ENCODE measurements around the gene MSI2. TPM values are rescaled to one million over a fixed set of nuclear protein-coding genes. Genes with fewer than 3 reads are reported as not detected.

MSI2 gene
- total RNA-seq, 1 donor from 2014 or later, result 22.8 TPM

DNA sequence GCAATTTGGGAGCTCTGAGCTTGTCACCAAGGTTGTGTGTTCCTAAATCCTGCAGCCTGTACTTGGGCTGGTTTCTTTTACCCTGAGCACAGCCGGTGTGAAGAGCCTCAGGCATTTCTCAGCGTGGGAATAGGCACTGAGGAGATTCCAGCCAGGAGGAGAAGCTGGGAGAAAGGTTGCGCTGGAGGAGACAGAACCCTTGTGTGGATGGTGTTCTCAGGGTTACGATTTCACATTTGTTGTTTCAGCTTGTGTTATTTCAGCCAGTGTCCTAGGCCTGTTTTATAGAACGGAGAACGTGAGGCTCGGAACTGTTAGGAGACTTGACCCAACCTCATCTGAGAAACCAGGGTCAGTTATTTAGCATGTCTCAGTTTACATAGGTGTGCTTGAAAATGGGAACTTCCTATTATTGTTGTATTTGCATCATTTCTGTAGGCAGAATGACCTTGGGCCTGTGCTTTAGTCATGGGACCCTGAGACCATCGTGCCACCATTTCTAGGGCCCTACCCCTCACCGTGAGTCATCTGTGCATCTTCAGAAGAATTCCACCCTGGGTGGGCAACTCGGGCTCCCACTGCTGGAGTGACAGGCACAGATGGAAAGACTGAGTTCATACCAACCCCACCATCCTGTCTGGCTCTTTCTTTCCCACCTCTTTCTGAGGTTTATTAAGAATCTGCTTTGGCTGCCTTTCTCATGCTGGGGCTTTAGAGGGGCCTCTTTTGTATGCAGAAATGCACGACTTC is 134.9 kb downstream of the MSI2 start:
- no peak for DNase-seq (ENCODE audit: low read depth, low spot score)

DNA sequence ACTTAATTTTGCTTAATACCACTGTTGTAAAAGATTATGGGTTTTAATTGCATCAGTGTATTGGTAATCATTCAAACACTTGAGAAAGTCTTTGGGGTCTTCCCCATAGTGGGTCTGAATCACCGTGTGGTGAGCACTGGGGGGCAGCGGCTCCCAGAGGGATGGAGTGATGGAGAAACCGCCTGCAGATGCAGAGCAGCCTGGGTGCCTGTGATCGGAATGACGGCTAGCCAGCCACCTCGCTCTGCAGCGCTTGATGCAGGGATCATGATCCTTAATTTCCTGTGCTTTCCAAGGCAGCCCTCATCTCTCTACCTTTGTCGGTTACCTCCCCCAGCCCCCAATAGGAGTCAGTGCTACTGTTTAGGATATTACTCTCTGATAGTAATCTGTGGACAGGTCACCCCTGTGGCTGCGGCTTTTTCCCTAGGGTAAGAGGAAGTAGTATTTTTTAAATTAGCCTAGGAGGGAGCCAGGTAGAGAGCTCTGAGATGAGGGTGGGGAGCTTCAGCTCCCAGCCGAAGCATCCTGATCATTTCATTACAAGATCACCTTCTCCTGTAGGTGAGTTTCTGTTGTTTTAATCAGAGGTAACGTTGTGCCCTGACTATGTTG is 135.6 kb downstream of the MSI2 start:
- no peak for DNase-seq (ENCODE audit: low read depth, low spot score)

DNA sequence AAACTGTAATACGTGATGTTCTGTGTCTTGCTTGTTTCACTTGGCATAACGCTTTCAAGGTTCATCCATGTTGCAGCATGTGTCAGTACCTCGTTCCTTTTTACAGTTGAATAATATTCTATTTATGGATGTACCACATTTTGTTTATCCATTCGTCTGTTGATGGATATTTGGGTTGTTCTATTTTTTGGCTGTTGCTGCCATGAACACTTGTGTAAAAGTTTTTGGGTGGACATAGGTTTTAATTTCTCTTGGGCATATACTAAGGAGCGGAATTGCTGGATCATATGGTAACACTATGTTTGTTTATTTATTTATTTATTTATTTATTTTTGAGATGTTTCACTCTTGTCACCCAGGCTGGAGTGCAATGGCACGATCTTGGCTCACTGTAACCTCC is 137.0 kb downstream of the MSI2 start:
- DNase-seq (ENCODE audit: low read depth, low spot score), result no peak

DNA sequence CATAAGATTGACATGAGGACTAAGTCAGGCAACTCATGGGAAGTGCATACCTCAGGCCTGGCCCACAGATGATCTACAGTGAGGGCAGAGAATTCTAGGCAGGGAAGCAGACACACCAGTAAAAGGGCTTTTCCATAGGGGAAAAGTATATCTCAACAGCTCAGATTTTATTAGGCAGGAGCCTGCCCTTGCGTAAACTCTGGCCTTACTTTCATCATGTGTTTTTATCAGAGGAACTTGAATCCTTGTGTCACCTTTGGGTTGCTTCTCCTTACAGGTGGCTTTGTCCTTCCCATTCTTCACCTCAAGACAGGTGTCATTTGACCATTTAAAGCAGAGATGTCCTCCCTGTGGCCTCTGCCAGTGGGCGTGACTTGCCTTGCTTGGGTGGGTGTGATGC is 138.1 kb downstream of the MSI2 start:
- DNase-seq (ENCODE audit: low read depth, low spot score), result no peak

DNA sequence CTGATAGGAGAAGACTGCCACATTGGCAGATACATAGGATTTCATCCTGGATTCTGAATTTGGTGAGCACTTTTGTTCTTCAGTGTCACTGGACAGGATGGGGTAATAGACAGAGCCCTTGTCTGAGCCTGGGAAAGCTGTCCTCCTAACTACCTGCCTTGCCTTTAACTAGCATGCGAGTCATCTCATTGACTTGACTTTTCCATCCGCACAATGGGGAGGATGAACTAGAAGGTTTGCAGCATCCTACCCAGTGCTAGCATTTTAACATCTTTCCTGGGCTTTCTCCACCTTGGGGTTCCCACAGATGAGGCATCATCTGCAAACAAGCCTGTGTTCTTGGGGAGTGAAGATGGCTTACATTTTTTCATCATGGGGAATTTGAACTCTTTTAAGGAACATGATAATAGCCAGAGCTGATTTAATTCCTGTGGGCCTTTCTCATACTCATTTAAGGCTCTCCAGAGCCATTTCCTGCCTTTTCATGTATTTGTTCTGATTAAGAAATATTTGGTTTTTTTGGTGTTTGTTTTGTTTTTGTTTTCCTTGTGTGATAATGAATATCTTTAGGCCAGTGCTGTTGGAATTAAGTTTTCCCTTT is 139.5 kb downstream of the MSI2 start:
- no peak for DNase-seq (ENCODE audit: low read depth, low spot score)

DNA sequence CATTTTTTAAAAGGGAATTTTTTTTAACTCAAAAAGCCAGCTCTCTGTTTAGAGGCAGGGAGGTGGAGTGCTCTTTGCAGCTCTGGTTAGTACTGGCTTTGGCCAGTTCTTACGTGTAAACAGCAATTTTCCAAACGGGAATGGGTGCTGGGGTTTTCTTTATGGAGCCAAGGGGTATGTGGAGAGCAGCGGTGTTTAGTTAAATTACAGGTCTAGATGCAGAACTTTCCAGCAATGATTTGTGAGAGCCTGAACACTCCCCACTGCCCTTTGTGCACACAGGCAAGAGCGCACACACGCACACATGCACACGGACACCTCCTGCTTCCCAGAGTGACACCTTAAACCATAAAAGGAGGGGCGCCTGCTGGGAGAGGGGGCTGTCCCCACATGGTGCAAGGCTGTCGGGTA is 140.2 kb downstream of the MSI2 start:
- no peak for DNase-seq (ENCODE audit: low read depth, low spot score)

DNA sequence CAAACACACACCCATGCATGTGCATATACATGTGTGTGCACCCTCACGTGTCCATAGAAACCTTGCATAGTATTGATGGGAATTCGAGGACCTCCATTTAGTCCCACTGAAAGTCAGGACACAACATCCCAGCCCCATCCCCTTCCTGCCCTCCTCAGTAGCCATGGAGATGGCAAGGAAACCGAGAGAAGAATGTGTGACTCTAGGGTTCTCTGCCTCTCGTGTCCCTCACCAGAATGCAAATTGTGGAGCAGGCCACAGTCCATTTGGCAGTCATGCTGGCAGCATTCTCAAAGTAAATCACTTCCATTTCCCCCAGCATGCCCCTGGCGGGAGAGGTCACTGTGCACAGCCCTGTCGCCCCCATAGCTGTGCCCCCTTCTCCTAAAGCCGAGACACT is 141.1 kb downstream of the MSI2 start:
- DNase-seq (ENCODE audit: low read depth, low spot score), result no peak

DNA sequence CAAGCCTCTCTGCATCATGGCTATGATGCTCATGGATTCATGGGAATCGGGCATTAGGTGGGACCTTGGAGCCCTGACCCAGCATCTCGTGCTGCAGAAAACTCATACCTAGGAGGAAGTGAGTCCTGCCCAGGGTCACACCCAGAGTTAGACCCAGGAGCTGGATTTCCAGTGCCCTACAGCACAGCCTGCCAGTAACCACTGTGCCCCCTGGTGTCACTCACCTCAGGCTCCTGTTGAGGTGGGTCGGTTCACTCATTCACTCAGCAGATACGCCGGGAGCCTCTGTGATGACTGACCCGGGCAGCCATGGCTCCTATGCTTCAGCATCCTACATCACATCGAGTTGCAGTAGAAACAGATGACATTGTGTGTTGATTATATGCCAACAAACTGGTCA is 143.4 kb downstream of the MSI2 start:
- no peak for DNase-seq (ENCODE audit: low read depth, low spot score)

DNA sequence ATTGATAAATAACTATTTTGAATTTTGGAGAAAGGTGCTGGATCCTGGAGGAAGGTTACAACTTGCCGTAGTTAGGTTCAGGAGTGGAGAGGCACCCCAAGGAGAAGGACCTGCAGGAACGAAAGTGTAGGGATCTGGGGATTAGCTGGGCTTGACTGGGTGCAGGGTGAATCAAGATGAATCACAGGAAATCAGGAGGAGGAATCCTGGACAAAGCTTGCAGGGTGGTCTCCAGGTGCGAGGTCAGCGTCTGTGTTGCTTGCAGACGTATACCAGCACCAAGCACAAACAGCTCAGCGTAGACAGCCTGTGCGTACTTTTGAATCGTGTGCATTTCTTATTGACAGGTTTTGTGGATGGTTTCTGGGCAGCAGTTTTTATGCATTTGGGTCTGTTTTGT is 144.3 kb downstream of the MSI2 start:
- no peak for DNase-seq (ENCODE audit: low read depth, low spot score)

DNA sequence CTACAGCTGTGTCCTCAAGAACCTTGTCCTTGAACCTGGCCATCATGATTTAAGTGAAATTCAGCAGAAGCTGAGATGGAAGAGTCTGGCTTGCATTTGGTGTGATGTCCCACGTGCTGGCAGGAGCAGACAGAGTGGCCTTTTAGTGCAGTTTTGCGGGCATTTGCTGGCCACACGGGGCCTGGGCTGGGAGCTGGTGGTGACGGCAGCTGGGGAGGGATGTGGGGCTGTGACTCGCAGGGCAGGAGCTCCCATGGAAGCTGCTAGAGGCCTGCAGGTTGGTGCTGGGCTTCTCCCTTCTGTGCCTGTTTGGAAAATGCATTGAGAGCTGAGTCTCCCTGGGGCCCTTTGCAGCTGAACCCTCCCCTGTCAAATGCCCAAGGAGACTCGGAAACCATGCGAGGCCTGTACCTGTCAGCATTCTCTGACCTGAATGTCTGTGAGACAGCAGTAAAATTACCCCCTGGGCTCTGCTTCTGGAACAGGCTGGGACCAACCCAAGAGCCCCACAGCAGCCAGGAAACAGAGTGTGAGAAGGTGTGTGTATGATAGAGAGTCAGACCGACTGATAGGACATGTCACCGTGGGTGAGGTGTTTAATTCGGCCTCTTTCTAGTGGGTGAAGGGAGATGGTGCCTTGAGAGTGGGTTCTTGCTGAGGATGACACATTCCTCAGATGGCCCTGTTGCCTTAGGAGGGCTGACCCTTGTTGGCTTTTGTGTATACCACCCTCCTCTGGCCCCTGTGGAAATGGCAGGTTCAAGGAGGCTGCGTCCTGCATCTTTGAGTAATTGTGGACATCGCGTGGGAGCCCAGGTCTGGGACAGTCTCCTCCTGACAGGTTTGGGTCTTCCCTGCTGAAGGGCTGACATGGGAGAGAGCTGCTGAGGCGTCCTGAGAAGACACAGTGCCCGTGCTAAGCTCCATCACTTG is 145.5 kb downstream of the MSI2 start:
- DNase-seq (ENCODE audit: low read depth, low spot score), result no peak

DNA sequence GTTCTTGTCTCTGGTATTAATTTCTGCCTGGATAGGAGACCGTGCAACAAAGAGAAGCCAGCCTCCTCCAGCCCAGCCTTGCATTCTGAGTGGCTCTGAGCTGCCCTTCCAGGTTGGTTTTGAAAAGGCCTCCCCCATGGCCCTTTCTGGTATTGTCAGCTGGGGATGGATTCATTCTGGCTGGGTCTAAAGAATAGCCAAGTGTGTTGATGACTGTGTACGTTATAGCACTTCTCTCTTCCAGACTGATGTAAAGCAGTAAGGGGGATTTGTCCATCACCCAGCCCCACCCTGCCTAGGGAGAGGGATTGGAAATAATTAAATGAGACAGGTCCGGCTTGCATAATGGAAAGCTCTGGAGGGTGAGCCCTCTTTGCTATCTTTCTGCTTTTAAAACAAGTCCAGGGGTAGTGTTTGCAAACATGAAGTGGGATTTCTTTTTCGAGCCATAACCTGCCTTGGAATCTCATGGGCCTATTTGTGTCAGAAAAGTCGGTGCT is 146.4 kb downstream of the MSI2 start:
- no peak for DNase-seq (ENCODE audit: low read depth, low spot score)

DNA sequence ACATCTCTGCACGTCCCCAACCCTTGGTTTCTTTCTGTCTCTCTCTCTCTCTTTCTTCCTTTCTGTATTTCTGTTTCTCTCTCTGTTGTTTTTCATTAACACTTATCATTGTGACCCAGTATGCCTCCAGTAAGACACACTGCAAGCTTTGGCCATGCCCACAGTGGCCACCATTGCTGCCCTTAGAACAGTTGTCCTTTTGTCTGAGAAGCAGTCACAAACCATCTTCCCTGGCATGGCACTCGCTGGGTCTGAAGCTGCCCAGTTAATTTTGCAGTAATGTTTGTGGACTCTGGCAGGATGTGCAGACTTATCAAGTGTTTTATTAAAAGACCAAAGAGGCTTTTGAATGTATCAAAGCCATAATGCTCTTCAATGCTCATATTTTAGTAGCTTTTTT is 146.9 kb downstream of the MSI2 start:
- DNase-seq (ENCODE audit: low read depth, low spot score), result no peak

DNA sequence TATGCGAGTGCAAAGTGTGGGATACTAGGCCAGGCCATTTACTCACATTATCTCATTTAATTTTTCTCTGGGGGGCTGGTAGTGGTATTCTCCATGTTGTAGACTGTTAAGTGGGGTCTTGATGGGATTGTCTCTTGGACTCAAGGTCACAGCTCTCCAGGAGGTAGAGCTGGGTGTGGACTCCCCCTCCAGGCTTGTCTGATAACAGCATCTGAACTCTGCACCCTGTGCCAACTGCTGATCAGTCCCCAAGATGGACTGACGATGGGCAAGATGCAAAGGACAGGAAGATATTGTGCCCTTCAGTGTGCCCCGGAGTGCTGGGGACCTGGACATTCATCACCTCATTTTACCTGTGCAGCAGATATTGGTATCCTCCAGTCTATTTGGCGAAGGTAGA is 147.8 kb downstream of the MSI2 start:
- no peak for DNase-seq (ENCODE audit: low read depth, low spot score)

DNA sequence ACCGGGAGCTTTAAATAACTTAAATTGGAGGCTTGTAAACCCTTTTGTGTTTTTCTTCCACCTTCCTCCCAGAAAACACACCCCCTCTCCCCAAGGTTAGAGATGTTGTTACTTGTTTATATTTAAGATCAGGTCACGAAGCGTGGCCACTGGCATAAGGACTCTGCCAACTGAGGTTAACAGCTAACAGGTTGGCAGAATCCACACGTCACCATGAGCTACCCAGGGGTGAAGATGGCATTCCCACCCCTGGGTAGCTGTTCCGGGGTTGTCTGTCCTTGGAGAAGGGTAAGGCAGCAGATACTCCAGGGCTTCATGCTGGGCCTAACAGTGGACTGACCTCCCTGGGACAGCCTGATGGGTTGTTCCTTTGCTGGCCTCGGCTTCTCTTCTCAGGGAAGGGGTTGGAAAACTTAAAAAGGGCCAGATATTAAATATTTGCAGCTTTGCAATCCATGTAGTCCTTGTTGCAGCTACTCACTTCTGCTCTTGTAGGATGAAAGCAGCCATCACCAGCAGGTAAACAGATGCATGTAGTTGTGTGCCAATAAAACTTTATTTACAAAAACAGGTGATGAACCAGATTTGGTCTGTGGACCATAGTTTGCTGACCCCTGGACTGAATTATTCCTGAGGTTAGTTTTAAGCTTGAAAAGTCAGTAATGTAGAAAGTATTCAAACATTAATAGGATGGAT is 148.6 kb downstream of the MSI2 start:
- no peak for DNase-seq (ENCODE audit: low read depth, low spot score)

DNA sequence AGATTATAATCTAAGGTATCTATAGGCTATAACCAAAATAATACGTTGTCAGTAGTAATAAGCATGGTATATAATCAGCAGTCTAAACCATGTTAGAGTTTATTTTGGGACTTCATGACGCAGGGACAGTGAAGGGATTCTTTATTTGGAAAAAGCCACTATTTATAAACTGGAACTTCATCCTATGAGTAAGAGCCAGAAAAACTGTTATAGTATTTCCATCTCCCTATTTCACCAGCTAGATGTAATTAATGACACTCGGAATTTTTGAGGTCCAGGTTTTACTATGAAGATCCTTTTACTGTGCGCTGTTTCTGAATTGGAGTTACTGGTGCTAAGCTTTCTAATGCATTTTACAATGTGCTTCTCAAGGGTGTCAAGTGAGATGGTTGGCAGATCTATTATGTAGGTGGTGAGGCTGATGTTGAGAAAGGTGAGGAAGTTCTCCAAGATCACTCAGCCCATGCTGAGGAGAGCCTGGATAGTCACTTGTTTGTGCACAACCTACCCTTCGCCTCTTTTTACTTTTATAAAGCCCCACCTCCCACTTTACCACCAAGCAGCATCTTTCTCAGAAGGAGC is 149.3 kb downstream of the MSI2 start:
- DNase-seq (ENCODE audit: low read depth, low spot score), result no peak

DNA sequence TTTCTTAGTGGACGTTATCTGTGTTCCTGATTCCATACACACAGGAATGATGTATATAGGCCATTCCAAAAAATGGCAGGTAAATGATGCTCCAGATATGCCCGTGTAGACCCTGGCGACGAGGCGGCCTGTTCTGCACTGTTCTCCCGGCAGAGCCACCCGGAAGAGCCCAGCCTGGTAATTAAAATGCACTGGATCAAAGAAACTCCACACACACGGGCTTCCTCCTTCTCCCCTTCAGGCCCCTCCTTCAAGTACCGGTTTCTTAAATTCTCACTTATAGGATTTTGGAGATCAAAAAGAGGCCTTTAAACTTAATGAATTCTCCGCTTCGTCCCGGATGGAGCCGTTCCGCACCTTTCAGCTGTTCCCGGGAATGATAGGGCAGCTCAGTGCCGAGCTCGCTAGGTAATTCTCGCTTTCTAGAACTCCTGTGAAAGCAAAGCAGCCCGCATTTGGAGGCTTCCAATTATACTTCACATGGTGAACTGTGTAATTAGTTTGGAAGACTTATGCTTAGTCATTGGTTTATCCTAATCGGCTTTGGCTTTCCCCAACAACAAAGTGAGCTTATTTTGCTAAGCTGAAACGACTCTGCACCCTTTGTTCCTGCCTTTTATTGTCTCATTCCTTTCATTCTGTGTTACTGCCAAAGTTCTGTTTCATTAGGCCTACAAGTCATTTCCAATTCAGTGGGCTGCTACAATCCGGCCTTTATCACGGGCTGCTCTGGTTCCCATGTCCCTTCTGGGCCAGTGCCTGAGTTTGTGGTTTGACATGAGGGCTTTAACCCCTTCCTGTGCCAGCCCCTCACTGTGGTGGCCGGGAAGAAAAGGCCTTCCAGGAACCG is 150.0 kb downstream of the MSI2 start:
- no peak for DNase-seq (ENCODE audit: low read depth, low spot score)

DNA sequence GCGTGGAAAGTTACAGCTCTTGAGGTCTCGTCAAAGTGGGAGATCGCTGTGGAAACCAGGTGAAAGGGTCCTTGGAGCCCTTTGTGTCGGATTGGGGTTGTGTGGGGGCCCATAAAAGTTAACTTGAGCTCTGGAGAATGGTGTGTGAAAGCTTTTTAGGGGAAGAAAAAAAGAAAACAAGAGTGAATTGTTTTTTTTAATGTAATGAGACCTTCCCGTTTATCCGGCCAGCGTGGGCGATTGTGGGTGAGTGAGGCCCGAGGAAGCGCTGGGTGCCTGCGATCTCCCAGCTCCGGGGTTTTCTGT is 150.6 kb downstream of the MSI2 start:
- DNase-seq (ENCODE audit: low read depth, low spot score), result no peak

DNA sequence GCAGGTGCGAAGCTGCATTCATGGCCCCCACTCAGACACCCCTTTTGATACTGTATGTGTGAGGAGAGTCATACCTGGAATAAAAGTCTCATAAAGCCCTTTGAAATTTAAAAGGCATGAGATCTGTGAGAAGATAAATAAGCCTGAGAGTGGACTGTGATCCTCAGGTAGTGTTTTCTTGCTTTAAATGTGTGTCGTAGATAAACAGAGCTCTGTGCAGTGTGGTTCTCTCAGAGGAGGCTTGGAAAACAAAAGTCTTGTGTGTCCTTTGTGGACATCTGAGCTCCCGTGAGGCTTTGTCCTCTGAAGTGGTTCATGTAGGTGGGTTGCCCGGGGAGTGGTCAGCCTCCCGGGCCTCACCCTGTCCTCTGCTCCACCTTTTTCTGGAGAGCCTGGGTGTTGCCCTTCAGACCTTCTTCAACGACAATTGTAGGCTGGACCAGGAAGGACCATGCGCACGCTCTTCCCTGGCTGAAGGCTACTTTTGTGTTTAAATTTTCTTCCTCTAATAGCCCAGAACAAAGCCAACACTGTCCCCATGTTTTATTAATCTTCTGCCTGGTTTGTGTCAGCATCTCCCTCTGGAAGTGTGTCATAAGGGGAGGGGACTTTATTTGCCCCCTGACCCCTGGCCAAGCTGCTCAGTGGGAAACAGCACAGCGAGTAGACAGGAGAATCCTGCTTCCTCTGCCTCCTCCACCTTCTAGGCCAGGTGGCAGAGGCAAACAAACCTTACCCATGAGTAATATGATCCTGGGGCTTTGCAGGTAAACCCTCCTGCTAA is 151.2 kb downstream of the MSI2 start:
- DNase-seq (ENCODE audit: low read depth, low spot score), result no peak

Data from pulmonary artery endothelial cell (primary cell).